ENCODE measurements around the gene CNKSR3.

GRCh38 chr6:154440022-154440421 lies 70.5 kb downstream of the CNKSR3 start:
- TF ChIP-seq EP300 (IDR thresholded peaks at IDR 0.05), result no peak
- no peak for TF ChIP-seq CTCF (IDR thresholded peaks at IDR 0.05)
